K562 (cell line): ENCODE measurements around the gene SERTAD2. TPM values are rescaled to one million over a fixed set of nuclear protein-coding genes. Genes with fewer than 3 reads are reported as not detected.
A peak's percentile ranks its signal among the peaks of the same experiment; 100 is the strongest.

Source experiments
- ATAC-seq: fragments of 200-7000 bp; cut with Tn5 transposase; 3 replicates; pipeline ENCODE4 v1.9.1; 2020; ENCODE audit warnings: moderate library complexity
- BruUV-seq: library from RNA; stranded (reverse); fragments of 400-500 nt; replicated peaks from 2 replicates; lab custom pipeline; 2021; lab: Mats Ljungman, UMichigan
- CTCF ChIA-PET: fragments of 300-600 bp; formaldehyde crosslinking; extraction: SDS; loops from one replicate; lab custom pipeline; 2021; ENCODE audit warnings: low intra/inter-chr PET ratio; lab: Yijun Ruan, JAX
- POLR2A ChIA-PET: fragments of 300-600, 350-650 bp; sonication (Branson Sonifier 250); formaldehyde crosslinking; extraction: SDS; loops from one replicate; lab custom pipeline; 2021; ENCODE audit warnings: antibody characterized with exemption, inconsistent platforms; lab: Yijun Ruan, JAX
- DNase-seq, 4 experiments: peaks; one replicate each; pipeline versions ENCODE4 v3.0.0 to v3.0.0-alpha.2; 2011 to 2018; ENCODE audit warnings: low spot score in 3 of 4, mixed read lengths in 3 of 4; ENCODE audit errors: extremely low read depth in 1 of 4
- FAIRE-seq: peaks from 2 replicates; lab custom pipeline; 2011; peaks lifted over from hg19 to GRCh38; lab: Jason Lieb, UNC
- H2AFZ ChIP-seq: 2 replicates; pipeline ENCODE4 v1.6.0; 2011; ENCODE audit warnings: low read depth, low read length, control low read depth, inconsistent platforms
- H3K27ac ChIP-seq: fragments of 200-600 bp; 3 replicates; pipeline ENCODE4 v1.8.0; 2011; ENCODE audit warnings: low read depth, mild to moderate bottlenecking, control low read depth, inconsistent platforms, low read length, moderate library complexity, mixed read lengths; ENCODE audit errors: extremely low read depth
- H3K27me3 ChIP-seq, 2 experiments: fragments of 300-600 bp in 1 of 2; 2 replicates in 1 of 2; 3 replicates in 1 of 2; pipeline versions ENCODE4 v1.6.0 to v1.8.0; 2011; ENCODE audit warnings: inconsistent platforms in 2 of 2, low read length in 2 of 2, mild to moderate bottlenecking in 1 of 2, mixed read lengths in 1 of 2, moderate library complexity in 1 of 2; ENCODE audit not compliant: control insufficient read depth in 2 of 2, insufficient read depth in 2 of 2
- H3K36me3 ChIP-seq: fragments of 300-600 bp; 3 replicates; pipeline ENCODE4 v1.8.0; 2011; ENCODE audit warnings: mild to moderate bottlenecking, low read length, inconsistent platforms; ENCODE audit not compliant: control insufficient read depth, insufficient read depth
- H3K4me1 ChIP-seq, 2 experiments: fragments of 200-600 bp in 1 of 2; replicated peaks in 1 of 2; 2 replicates in 1 of 2; 3 replicates in 1 of 2; pipeline versions ENCODE4 v1.5.1 to v1.8.0; 2011; ENCODE audit warnings: inconsistent platforms in 2 of 2, low read length in 2 of 2, mild to moderate bottlenecking in 1 of 2, mixed read lengths in 1 of 2, moderate library complexity in 1 of 2; ENCODE audit not compliant: control insufficient read depth in 2 of 2, insufficient read depth in 2 of 2
- H3K4me2 ChIP-seq: 2 replicates; pipeline ENCODE4 v1.6.1; 2011; ENCODE audit warnings: low read length, control low read depth, inconsistent platforms, mixed read lengths; ENCODE audit not compliant: insufficient read depth
- H3K4me3 ChIP-seq: fragments of 200-600 bp; sonication (generic), shearing (Covaris generic); 2 replicates; pipeline ENCODE4 v1.5.1; 2016; ENCODE audit warnings: control low read depth, inconsistent platforms
- H3K79me2 ChIP-seq: fragments of 200-600 bp; 3 replicates; pipeline ENCODE4 v1.8.0; 2011; ENCODE audit warnings: low read length, inconsistent platforms; ENCODE audit not compliant: control insufficient read depth, insufficient read depth
- H3K9ac ChIP-seq, 2 experiments: 2 replicates each; pipeline versions ENCODE4 v1.6.0 to v1.6.1; 2011; ENCODE audit warnings: low read depth in 2 of 2, low read length in 2 of 2, control low read depth in 1 of 2, inconsistent platforms in 1 of 2, mild to moderate bottlenecking in 1 of 2, mixed read lengths in 1 of 2; ENCODE audit not compliant: insufficient read depth in 1 of 2
- H3K9me1 ChIP-seq: one replicate; pipeline ENCODE4 v1.6.0; 2011; ENCODE audit warnings: inconsistent platforms, mild to moderate bottlenecking, low read length, moderate library complexity; ENCODE audit not compliant: control insufficient read depth, insufficient read depth
- H3K9me3 ChIP-seq: replicated peaks from 2 replicates; pipeline ENCODE4 v1.5.1; 2011; ENCODE audit warnings: low read depth, low read length, inconsistent platforms; ENCODE audit not compliant: control insufficient read depth, insufficient read depth
- H4K20me1 ChIP-seq: replicated peaks from 2 replicates; pipeline ENCODE4 v1.6.1; 2011; ENCODE audit warnings: low read length, inconsistent platforms, mixed read lengths; ENCODE audit not compliant: control insufficient read depth, insufficient read depth
- PHTF2 ChIP-seq: fragments of 250-450 bp; sonication (Bioruptor Pico); IDR thresholded peaks from 2 replicates; pipeline ENCODE4 v1.5.0; 2021; ENCODE audit warnings: mild to moderate bottlenecking
- WGBS: fragments of 100-300 bp; shearing (Covaris generic); methylation state at CpG from one replicate; pipeline ENCODE4 v1.1.6; 2016; ENCODE audit warnings: low coverage, mixed read lengths; ENCODE audit not compliant: insufficient coverage; ENCODE audit errors: missing lambda C conversion rate; 5-methylcytosine and 5-hydroxymethylcytosine counted together
- in situ Hi-C: fragments of 300-500 bp; cut with MboI; formaldehyde crosslinking; loops from 4 replicates; pipeline ENCODE4 v1.15.0; 2018; ENCODE audit warnings: inconsistent platforms, mixed read lengths
- intact Hi-C: fragments of 100-400 bp; cut with micrococcal nuclease; formaldehyde crosslinking; loops from 2 replicates; pipeline ENCODE4 v1.14.2; 2022
- polyA plus RNA-seq, 8 experiments: library from polyadenylated mRNA; depleted of rRNA in 4 of 8; stranded (reverse) in 5 of 8; unstranded in 3 of 8; fragments of >200 nt; fragmentation: Nextera tagmentation in 2 of 8; fragmentation: Illumina TruSeq in 1 of 8; extraction: Ambion mirVana in 2 of 8; extraction: Trizol in 1 of 8; gene quantifications; 2 replicates each; pipeline versions ENCODE4 v1.2.1 to v1.2.3, GENCODE V29; 2011 to 2014; ENCODE audit warnings: inconsistent platforms in 1 of 8, missing spikeins in 1 of 8
- total RNA-seq, 7 experiments: library from RNA; depleted of rRNA in 6 of 7; stranded (reverse); fragments of >200 nt in 6 of 7; fragmentation: Illumina TruSeq in 2 of 7; extraction: Trizol in 2 of 7; gene quantifications; 2 replicates each; pipeline versions ENCODE4 v1.2.1 to v1.2.3, GENCODE V29; 2011 to 2021; ENCODE audit warnings: low replicate concordance in 1 of 7
- TF ChIP-seq, protein P1 (sequence below): fragments of 450-650 bp; formaldehyde crosslinking; IDR thresholded peaks from 2 replicates; pipeline ENCODE4 v1.4.0; 2020; ENCODE audit warnings: mild to moderate bottlenecking, mixed read lengths

SERTAD2 gene
- total and polyA plus RNA-seq, 9 of the 15 experiments (the other 6 are each of a cell fraction or from before 2014, with no cell fraction given): 3.0 to 12.5 (median 6.1) TPM

DNA sequence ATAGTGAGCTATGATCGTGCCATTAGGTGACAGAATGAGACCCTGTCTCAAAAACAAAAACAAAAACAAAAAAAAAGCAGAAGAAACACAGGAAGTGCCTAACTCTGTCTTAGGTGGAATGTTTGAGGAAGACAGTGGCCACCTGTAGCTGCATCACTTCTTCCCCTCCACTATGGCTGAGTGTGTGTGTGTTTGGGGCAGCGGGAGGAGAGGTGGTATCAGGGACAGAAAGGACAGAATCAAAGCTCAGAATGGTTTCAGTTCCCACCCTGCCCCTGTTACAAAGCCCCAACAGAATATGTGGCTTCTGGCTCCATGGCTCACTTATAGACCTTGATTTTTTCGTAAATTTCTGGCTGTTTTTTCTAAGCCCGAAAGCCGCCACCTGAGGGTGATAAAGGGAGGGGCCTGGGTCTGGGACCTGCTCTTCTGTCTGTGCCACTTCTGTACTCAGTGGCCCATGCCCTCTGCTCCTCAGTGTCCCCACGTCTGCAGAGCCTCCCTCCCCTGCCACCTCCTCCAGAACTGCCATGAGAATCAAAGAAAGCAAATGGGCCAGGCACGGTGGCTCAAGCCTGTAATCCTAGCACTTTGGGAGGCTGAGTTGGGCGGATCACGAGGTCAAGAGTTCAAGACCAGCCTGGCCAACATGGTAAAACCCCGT lies 27.4 kb downstream of the SERTAD2 start:
- 40% methylated on average over 10 of the region's 10 CpGs for WGBS
- no peaks in the 10 kb centered on the region for H3K9me3 ChIP-seq
- no peaks in the 10 kb centered on the region for H3K27me3 ChIP-seq
- H3K9ac ChIP-seq: peak overlapping the region in 1 of 2 experiments; percentile 10; a peak in 1 of 4 replicates
- intact Hi-C loops: loop anchor here (5.0 kb wide), 1 partner anchor 104 kb away; the partner anchor contains the start of gene AFTPH
- H3K4me3 ChIP-seq: no peak overlapping the region
- peaks cover 8% of the 10 kb centered on the region; the same call in 2 of the 3 replicates for H3K36me3 ChIP-seq
- BruUV-seq: no TSS peak
- TF ChIP-seq, protein P1, sequence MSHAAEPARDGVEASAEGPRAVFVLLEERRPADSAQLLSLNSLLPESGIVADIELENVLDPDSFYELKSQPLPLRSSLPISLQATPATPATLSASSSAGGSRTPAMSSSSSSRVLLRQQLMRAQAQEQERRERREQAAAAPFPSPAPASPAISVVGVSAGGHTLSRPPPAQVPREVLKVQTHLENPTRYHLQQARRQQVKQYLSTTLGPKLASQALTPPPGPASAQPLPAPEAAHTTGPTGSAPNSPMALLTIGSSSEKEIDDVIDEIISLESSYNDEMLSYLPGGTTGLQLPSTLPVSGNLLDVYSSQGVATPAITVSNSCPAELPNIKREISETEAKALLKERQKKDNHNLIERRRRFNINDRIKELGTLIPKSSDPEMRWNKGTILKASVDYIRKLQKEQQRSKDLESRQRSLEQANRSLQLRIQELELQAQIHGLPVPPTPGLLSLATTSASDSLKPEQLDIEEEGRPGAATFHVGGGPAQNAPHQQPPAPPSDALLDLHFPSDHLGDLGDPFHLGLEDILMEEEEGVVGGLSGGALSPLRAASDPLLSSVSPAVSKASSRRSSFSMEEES (CRISPR knock-in tag): 0 out of 2 replicates have a peak, but pooled peaks have one; percentile 2
- no peak for TF ChIP-seq PHTF2
- no peaks in the 10 kb centered on the region for H3K9me1 ChIP-seq
- no peak for ATAC-seq
- ChIA-PET POLR2A (interaction anchor here (0.6 to 2.0 kb wide), 4 partner anchors 8 to 52 kb away, joined by 3 to 6 read pairs (median 4); no protein-coding TSS in a partner anchor), CTCF (no interaction called here)
- DNase-seq: no peak
- H3K79me2 ChIP-seq: no peaks in the 10 kb centered on the region
- H3K27ac ChIP-seq: no peak overlapping the region
- H2AFZ ChIP-seq: no peak overlapping the region
- in situ Hi-C loops: no loop called here
- FAIRE-seq: no peak
- no peak overlapping the region for H3K4me2 ChIP-seq
- peaks cover 0 to 8% of the 10 kb centered on the region in 2 experiments; a peak in 3 of 5 replicates for H3K4me1 ChIP-seq
- no peaks in the 10 kb centered on the region for H4K20me1 ChIP-seq
